Measurements from ENCODE around the gene SPPL2B.

The SPPL2B gene

DNA sequence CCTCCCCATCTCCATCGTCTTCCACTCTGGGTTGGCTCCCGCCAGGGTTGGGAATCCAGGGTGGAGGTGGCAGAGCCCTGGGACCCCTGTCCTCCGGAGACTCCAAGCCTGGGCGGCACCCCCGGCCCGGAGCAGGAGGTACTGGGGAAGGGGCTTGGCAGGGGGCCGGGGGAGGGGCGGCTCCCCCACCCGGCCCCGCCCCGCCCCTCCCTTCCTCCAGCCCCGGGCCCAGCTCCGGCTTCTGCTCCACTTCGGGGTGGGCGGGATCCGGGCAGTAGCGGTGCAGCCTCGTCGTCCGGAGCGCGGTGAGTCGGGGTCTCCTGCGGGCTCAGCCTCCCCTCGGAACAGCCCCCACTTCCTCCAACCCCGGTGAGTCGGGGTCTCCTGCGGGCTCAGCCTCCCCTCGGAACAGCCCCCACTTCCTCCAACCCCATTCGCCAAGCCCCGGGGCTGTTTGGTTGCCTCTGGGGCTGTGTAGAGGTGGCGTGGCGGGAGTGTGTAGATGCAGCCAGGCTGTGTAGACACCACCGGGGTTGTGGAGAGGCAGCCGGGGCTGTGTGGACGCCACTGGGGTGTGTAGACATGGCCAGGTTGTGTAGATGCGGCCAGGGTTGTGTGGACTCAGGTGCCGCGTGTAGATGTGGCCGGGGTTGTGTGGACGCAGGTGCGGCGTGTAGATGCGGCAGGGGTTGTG lies 31.7 kb downstream of the SPPL2B start, which contains the start of gene TMPRSS9:
TSS of gene TMPRSS9 (plus strand) at position 274 of the 694 bp plus-strand sequence. CDS start 29,521 bp downstream, outside the sequence.
- H3K4me3 ChIP-seq (ENCODE audit: low read length): no peak within 1 kb of the TSS
- H3F3A ChIP-seq (ENCODE audit: insufficient read depth, low read length): no peaks in the 10 kb centered on the region
- DNase-seq: no peak
- no peak within 1 kb of the TSS for H3K27ac ChIP-seq (ENCODE audit: low read length)
- no peaks in the 10 kb centered on the region for H3K4me1 ChIP-seq (ENCODE audit: low read length)
- no peak for TF ChIP-seq EZH2phosphoT487 (IDR thresholded peaks at IDR 0.05; ENCODE audit: low read length)
- H3K79me2 ChIP-seq (ENCODE audit: low read length): no peaks in the 10 kb centered on the region
- H2AFZ ChIP-seq (ENCODE audit: low read length): no peak within 1 kb of the TSS
- no peaks in the 10 kb centered on the region for H3K36me3 ChIP-seq (replicated peaks; ENCODE audit: insufficient read depth, low read length)
- H4K20me1 ChIP-seq (ENCODE audit: insufficient read depth, low read length): no peaks in the 10 kb centered on the region
- H3K9me2 ChIP-seq (replicated peaks; ENCODE audit: insufficient read depth, low read length): no peaks in the 10 kb centered on the region
- H3K4me2 ChIP-seq (ENCODE audit: low read depth, low read length): no peak within 1 kb of the TSS
- no peak within 1 kb of the TSS for H3K9ac ChIP-seq (ENCODE audit: low read length)
- no peaks in the 10 kb centered on the region for H3K9me3 ChIP-seq (replicated peaks; ENCODE audit: insufficient read depth, low read length)
- peaks cover 45% of the 10 kb centered on the region for H3K27me3 ChIP-seq (replicated peaks; ENCODE audit: insufficient read depth, low read length)

DNA sequence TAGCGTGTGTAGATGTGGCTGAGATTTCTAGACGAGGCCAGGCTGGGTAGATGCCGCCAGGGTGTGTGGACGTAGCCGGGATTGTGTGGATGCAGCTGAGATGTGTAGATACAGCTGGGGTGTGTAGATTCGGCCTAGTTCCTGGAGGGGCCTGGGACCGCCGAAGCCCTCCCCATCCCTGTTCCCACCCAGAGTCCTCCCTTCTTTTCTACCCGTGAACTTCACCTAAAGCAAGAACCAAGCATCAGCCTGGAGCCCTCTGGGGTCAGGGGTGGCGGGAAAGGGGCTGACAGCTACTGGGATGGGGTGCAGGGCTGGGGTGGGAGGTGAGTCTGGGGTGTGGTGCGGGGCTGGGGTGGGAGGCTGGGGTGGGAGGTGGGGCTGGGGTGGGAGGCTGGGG lies 32.3 kb downstream of the SPPL2B start:
- Histone ChIP-seq H3K9me2 (replicated peaks; ENCODE audit: insufficient read depth, low read length) (no peaks in the 10 kb centered on the region), H3K4me2 (ENCODE audit: low read depth, low read length) (no peak overlapping the region), H3K9me3 (replicated peaks; ENCODE audit: insufficient read depth, low read length) (no peaks in the 10 kb centered on the region), H3K79me2 (ENCODE audit: low read length) (no peaks in the 10 kb centered on the region), H3K9ac (ENCODE audit: low read length) (no peak overlapping the region), H4K20me1 (ENCODE audit: insufficient read depth, low read length) (no peaks in the 10 kb centered on the region), H3K27me3 (replicated peaks; ENCODE audit: insufficient read depth, low read length) (peaks cover 51% of the 10 kb centered on the region), H3K4me3 (ENCODE audit: low read length) (no peak overlapping the region), H3K27ac (ENCODE audit: low read length) (no peak overlapping the region), H3K4me1 (ENCODE audit: low read length) (no peaks in the 10 kb centered on the region), H3F3A (ENCODE audit: insufficient read depth, low read length) (no peaks in the 10 kb centered on the region), H2AFZ (ENCODE audit: low read length) (no peak overlapping the region), H3K36me3 (replicated peaks; ENCODE audit: insufficient read depth, low read length) (no peaks in the 10 kb centered on the region)
- TF ChIP-seq, protein P1, sequence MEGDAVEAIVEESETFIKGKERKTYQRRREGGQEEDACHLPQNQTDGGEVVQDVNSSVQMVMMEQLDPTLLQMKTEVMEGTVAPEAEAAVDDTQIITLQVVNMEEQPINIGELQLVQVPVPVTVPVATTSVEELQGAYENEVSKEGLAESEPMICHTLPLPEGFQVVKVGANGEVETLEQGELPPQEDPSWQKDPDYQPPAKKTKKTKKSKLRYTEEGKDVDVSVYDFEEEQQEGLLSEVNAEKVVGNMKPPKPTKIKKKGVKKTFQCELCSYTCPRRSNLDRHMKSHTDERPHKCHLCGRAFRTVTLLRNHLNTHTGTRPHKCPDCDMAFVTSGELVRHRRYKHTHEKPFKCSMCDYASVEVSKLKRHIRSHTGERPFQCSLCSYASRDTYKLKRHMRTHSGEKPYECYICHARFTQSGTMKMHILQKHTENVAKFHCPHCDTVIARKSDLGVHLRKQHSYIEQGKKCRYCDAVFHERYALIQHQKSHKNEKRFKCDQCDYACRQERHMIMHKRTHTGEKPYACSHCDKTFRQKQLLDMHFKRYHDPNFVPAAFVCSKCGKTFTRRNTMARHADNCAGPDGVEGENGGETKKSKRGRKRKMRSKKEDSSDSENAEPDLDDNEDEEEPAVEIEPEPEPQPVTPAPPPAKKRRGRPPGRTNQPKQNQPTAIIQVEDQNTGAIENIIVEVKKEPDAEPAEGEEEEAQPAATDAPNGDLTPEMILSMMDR (IDR thresholded peaks at IDR 0.05; ENCODE audit: low read length): no peak
- TF ChIP-seq EZH2phosphoT487 (IDR thresholded peaks at IDR 0.05; ENCODE audit: low read length) (no peak), EZH2 (optimal IDR thresholded peaks at IDR 0.05; ENCODE audit: low read depth, low read length) (no peak)
- DNase-seq: no peak

DNA sequence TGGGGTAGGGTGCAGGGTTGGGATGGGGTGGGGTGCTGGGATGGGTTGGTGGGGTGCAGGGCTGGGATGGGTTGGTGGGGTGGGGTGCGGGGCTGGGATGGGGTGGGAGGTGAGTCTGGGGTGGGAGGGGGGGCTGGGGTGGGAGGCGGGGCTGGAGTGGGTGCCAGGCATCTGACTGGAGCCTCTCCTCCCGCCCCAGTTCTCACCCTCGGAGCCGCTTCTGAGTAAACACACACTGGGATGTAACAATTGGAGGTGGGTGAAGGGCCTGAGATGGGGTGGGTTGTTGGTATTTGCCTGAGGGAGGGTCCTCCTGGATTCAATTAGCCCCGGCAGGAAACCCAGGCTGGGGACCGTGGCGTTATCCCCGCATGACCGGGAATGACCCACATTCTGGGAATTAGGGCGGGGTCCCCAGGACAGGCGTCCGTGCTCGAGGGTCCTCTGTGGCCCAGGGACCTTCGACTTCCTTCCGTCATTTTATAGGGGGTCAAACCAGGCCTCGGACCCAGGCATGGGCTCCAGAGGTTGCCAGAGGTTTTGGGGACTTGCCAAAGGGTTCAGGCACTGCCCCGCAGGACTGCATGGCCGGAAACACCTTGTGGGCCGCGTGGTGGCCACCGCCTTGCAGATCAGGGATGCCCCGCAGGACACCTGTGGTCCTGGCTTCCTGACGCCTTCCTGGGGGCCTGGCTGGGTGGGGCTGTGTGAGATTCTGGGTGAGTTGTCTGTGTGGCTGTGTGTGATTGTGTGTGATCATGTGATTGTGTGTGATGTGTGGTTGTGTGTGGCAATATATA lies 33.0 kb downstream of the SPPL2B start:
- Histone ChIP-seq H3K79me2 (ENCODE audit: low read length) (no peaks in the 10 kb centered on the region), H3K36me3 (replicated peaks; ENCODE audit: insufficient read depth, low read length) (no peaks in the 10 kb centered on the region), H3K4me3 (ENCODE audit: low read length) (no peak overlapping the region), H3K9me2 (replicated peaks; ENCODE audit: insufficient read depth, low read length) (no peaks in the 10 kb centered on the region), H3K4me1 (ENCODE audit: low read length) (no peaks in the 10 kb centered on the region), H4K20me1 (ENCODE audit: insufficient read depth, low read length) (no peaks in the 10 kb centered on the region), H3K9me3 (replicated peaks; ENCODE audit: insufficient read depth, low read length) (no peaks in the 10 kb centered on the region), H3K27me3 (replicated peaks; ENCODE audit: insufficient read depth, low read length) (peaks cover 57% of the 10 kb centered on the region), H3F3A (ENCODE audit: insufficient read depth, low read length) (no peaks in the 10 kb centered on the region), H2AFZ (ENCODE audit: low read length) (no peak overlapping the region), H3K9ac (ENCODE audit: low read length) (no peak overlapping the region), H3K27ac (ENCODE audit: low read length) (no peak overlapping the region), H3K4me2 (ENCODE audit: low read depth, low read length) (no peak overlapping the region)
- no peak for TF ChIP-seq EZH2 (optimal IDR thresholded peaks at IDR 0.05; ENCODE audit: low read depth, low read length)
- no peak for TF ChIP-seq EZH2phosphoT487 (IDR thresholded peaks at IDR 0.05; ENCODE audit: low read length)
- TF ChIP-seq, protein P1 (IDR thresholded peaks at IDR 0.05; ENCODE audit: low read length): no peak
- no peak for DNase-seq

All from MM.1S (cell line).